ENCODE measurements around the gene UBAC1. TPM values are rescaled to one million over a fixed set of nuclear protein-coding genes. Genes with fewer than 3 reads are reported as not detected.

UBAC1 gene
- total and polyA plus RNA-seq, 2 experiments from 2014 or later, result 35.2 to 36.4 TPM

DNA sequence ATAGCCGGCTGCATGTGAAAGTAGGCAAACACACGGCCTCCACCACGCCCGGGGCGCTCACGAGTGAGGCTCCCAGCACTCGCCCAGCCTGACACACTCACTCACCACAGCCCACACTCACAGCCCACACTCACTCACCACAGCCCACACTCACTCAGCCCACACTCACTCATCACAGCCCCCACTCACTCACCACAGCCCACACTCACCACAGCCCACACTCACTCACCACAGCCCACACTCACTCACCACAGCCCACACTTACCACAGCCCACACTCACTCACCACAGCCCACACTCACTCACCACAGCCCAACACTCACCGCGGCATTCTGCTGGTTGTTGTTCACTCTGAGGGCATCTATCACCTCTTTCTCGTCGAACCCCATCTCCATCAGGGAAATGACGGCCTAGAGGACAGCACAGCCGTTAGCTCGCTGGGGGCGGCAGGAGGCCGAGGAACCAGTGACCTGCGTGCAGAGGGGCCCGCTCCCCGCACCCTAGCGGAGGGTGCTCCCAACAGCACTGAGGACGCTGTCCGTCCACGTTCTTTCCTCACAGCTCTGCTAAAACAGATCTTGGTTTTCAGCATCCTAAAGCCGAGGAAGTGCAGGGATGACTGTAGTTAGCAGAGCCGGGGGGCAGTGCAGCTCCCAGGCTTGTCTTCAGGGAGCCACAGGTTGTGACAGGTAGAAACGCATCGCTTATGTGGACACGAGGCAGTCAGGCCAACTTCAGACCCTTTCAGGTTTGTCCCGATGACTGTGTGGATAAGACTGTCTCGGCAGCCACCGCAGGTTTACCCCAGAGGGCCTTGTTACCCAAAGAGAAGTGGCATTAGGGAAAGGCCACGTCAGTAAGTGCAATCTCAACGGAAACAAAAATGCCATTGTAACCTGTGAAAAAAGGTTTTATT is 21.6 kb downstream of the UBAC1 start:
- Histone ChIP-seq H4K20me1 (ENCODE audit: insufficient read depth, poor library complexity, severe bottlenecking) (no peaks in the 10 kb centered on the region), H3K4me2 (no peak overlapping the region), H3K4me1 (ENCODE audit: insufficient read depth) (no peaks in the 10 kb centered on the region), H3K79me2 (no peaks in the 10 kb centered on the region), H2AFZ (no peak overlapping the region), H3K9me3 (ENCODE audit: low read depth) (no peaks in the 10 kb centered on the region), H3K4me3 (no peak overlapping the region), H3K27me3 (no peaks in the 10 kb centered on the region), H3K36me3 (replicated peaks; ENCODE audit: insufficient read depth, low read depth) (no peaks in the 10 kb centered on the region), H3K27ac (no peak overlapping the region), H3K9me2 (replicated peaks; ENCODE audit: insufficient read depth) (no peaks in the 10 kb centered on the region)
- no peak for DNase-seq (ENCODE audit: low spot score)
- TF ChIP-seq, protein P1, sequence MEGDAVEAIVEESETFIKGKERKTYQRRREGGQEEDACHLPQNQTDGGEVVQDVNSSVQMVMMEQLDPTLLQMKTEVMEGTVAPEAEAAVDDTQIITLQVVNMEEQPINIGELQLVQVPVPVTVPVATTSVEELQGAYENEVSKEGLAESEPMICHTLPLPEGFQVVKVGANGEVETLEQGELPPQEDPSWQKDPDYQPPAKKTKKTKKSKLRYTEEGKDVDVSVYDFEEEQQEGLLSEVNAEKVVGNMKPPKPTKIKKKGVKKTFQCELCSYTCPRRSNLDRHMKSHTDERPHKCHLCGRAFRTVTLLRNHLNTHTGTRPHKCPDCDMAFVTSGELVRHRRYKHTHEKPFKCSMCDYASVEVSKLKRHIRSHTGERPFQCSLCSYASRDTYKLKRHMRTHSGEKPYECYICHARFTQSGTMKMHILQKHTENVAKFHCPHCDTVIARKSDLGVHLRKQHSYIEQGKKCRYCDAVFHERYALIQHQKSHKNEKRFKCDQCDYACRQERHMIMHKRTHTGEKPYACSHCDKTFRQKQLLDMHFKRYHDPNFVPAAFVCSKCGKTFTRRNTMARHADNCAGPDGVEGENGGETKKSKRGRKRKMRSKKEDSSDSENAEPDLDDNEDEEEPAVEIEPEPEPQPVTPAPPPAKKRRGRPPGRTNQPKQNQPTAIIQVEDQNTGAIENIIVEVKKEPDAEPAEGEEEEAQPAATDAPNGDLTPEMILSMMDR (IDR thresholded peaks at IDR 0.05; ENCODE audit: poor library complexity), result no peak
- no peak for TF ChIP-seq EZH2 (IDR thresholded peaks at IDR 0.05; ENCODE audit: borderline replicate concordance)
- TF ChIP-seq EZH2phosphoT487 (IDR thresholded peaks at IDR 0.05; ENCODE audit: low read depth, severe bottlenecking, unreplicated experiment), result no peak
- WGBS (ENCODE audit: low lambda C conversion rate, missing lambda C conversion rate), result 95% methylated on average over 33 of the region's 33 CpGs

DNA sequence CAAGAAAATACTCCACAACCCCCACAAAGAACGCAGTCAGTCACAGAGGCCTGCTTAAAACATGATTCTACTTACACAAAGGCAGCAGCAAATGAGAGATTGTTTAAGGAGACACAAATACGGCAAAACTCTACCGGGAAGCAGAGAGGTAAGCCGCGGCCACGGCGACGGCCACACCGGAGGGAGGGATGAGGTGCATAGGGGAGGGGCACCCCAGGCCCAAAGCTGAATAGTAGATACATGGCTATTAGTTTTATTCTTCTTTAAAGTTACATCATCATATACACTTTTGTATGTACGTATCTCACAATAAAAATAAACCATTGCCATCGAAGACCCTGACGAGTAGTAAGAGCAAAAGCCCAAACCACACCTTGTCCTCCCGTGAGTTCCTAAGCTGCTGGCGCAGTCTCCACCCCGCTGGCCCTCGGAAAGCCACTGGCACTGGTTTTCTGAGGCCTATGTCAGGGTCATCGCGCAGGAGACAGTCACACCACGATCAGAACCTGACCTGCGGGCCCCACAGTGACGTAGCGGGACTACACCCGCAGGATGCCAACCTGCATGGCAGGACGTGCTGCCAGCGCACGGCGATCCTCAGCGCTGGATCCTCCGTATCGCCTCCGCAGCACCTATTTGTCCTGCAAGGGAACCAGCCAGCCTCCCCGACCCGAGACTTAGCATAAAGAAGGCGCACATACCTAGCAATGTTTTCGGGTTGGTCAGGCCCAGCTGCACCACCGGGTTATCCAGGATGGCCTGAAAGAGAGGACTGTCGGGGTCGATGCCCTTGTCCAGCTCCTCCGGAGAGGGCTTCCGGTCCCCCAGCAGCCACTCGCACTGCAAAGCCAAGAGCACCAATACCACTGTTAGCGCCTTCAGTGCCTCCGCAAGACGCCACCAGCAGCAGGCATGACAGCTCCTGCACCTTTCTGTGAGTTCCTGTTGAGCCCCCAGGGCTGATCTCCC is 23.4 kb downstream of the UBAC1 start:
- H3K9me3 ChIP-seq (ENCODE audit: low read depth), result no peaks in the 10 kb centered on the region
- H3K4me3 ChIP-seq, result no peak overlapping the region
- H3K36me3 ChIP-seq (replicated peaks; ENCODE audit: insufficient read depth, low read depth), result no peaks in the 10 kb centered on the region
- no peak for TF ChIP-seq EZH2 (IDR thresholded peaks at IDR 0.05; ENCODE audit: borderline replicate concordance)
- H2AFZ ChIP-seq, result no peak overlapping the region
- H3K27me3 ChIP-seq, result no peaks in the 10 kb centered on the region
- H3K9me2 ChIP-seq (replicated peaks; ENCODE audit: insufficient read depth), result no peaks in the 10 kb centered on the region
- no peaks in the 10 kb centered on the region for H4K20me1 ChIP-seq (ENCODE audit: insufficient read depth, poor library complexity, severe bottlenecking)
- no peaks in the 10 kb centered on the region for H3K79me2 ChIP-seq
- H3K4me1 ChIP-seq (ENCODE audit: insufficient read depth), result no peaks in the 10 kb centered on the region
- no peak for DNase-seq (ENCODE audit: low spot score)
- no peak overlapping the region for H3K27ac ChIP-seq
- H3K4me2 ChIP-seq, result no peak overlapping the region
- 96% methylated on average over 44 of the region's 44 CpGs for WGBS (ENCODE audit: low lambda C conversion rate, missing lambda C conversion rate)

DNA sequence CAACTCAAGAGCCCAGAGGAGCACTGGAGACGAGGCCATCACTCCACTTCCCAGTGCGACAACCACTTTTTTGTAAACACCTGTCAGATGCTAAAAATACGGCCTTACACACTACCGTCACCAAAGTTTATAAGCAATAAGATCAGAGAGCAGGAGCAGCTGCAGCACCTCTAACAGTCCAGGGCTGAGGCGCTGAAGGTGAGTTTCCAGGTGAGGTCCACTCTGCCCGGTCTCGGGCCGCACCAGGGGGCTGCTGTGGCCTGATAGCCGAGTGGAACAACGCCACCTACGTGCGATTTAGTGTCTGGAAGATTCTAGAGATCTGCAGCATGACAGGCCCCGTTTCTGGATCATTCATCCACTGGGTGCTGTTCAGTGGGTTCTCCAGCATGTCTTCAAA is 28.1 kb downstream of the UBAC1 start:
- H3K9me3 ChIP-seq (ENCODE audit: low read depth), result no peaks in the 10 kb centered on the region
- no peaks in the 10 kb centered on the region for H4K20me1 ChIP-seq (ENCODE audit: insufficient read depth, poor library complexity, severe bottlenecking)
- WGBS (ENCODE audit: low lambda C conversion rate, missing lambda C conversion rate), result 93% methylated on average over 13 of the region's 13 CpGs
- H2AFZ ChIP-seq, result no peak overlapping the region
- H3K4me1 ChIP-seq (ENCODE audit: insufficient read depth), result no peaks in the 10 kb centered on the region
- no peak overlapping the region for H3K4me2 ChIP-seq
- TF ChIP-seq, protein P1 (IDR thresholded peaks at IDR 0.05; ENCODE audit: poor library complexity), result no peak
- TF ChIP-seq EZH2phosphoT487 (IDR thresholded peaks at IDR 0.05; ENCODE audit: low read depth, severe bottlenecking, unreplicated experiment) (no peak), EZH2 (IDR thresholded peaks at IDR 0.05; ENCODE audit: borderline replicate concordance) (no peak)
- no peak overlapping the region for H3K4me3 ChIP-seq
- DNase-seq (ENCODE audit: low spot score), result no peak
- no peaks in the 10 kb centered on the region for H3K79me2 ChIP-seq
- H3K27ac ChIP-seq, result no peak overlapping the region
- no peaks in the 10 kb centered on the region for H3K27me3 ChIP-seq
- H3K9me2 ChIP-seq (replicated peaks; ENCODE audit: insufficient read depth), result no peaks in the 10 kb centered on the region
- H3K36me3 ChIP-seq (replicated peaks; ENCODE audit: insufficient read depth, low read depth), result no peaks in the 10 kb centered on the region

Measured in hepatocyte (in vitro differentiated cells).